Superior temporal gyrus (tissue), 1 donor: ENCODE data around the gene SIRT2.

Experiments used
- DNase-seq: peaks from one replicate; pipeline ENCODE4 v3.0.0-alpha.2; 2016; ENCODE audit errors: extremely low spot score

SIRT2 gene

GRCh38 chr19:38845374-38846024 is 53.9 kb downstream of the SIRT2 start:
- DNase-seq: no peak

GRCh38 chr19:38844093-38844686 is 55.2 kb downstream of the SIRT2 start:
- DNase-seq: no peak

- no peak for DNase-seq
Observed at GRCh38 chr19:38843175-38843758, 56.2 kb downstream of the SIRT2 start.

GRCh38 chr19:38842439-38843174 is 56.8 kb downstream of the SIRT2 start:
- no peak for DNase-seq

- no peak for DNase-seq
Observed at GRCh38 chr19:38841787-38842438, 57.5 kb downstream of the SIRT2 start.

- DNase-seq: no peak
Observed at GRCh38 chr19:38841180-38841766, 58.1 kb downstream of the SIRT2 start.

- DNase-seq: no peak
Observed at GRCh38 chr19:38840583-38840968, 58.8 kb downstream of the SIRT2 start.

- DNase-seq: no peak
Observed at GRCh38 chr19:38839816-38840582, 59.4 kb downstream of the SIRT2 start.

- no peak for DNase-seq
Observed at GRCh38 chr19:38838986-38839761, 60.2 kb downstream of the SIRT2 start.

- no peak for DNase-seq
Observed at GRCh38 chr19:38838208-38838985, 61.0 kb downstream of the SIRT2 start.

GRCh38 chr19:38837656-38838121 is 61.7 kb downstream of the SIRT2 start:
- no peak for DNase-seq

- DNase-seq: no peak
Observed at GRCh38 chr19:38836983-38837626, 62.3 kb downstream of the SIRT2 start.

- DNase-seq: no peak
Observed at GRCh38 chr19:38836159-38836982, 63.0 kb downstream of the SIRT2 start.

GRCh38 chr19:38834590-38834989 is 64.8 kb downstream of the SIRT2 start:
- no peak for DNase-seq

- DNase-seq: no peak
Observed at GRCh38 chr19:38834104-38834490, 65.3 kb downstream of the SIRT2 start.

- no peak for DNase-seq
Observed at GRCh38 chr19:38833092-38833425, 66.4 kb downstream of the SIRT2 start.

GRCh38 chr19:38831142-38831605 is 68.2 kb downstream of the SIRT2 start:
- peak; percentile 15 for DNase-seq
